HepG2 (cell line): Measurements from ENCODE around the gene NCAPD2. TPM values are rescaled to one million over a fixed set of nuclear protein-coding genes. Genes with fewer than 3 reads are reported as not detected.

Experiments used
- AGO2 ChIP-seq: fragments of 200-400 bp; formaldehyde crosslinking; optimal IDR thresholded peaks from 2 replicates; pipeline ENCODE3; 2017; ENCODE audit warnings: mild to moderate bottlenecking, low read depth, low read length, moderate library complexity
- CREBL2 ChIP-seq: sonication (generic); formaldehyde crosslinking; IDR thresholded peaks from 2 replicates; pipeline ENCODE4 v1.8.1; 2023; ENCODE audit warnings: missing genetic modification reagents, mild to moderate bottlenecking, borderline replicate concordance
- ELF4 ChIP-seq: sonication (generic); formaldehyde crosslinking; IDR thresholded peaks from 2 replicates; pipeline ENCODE4 v1.5.0; 2020; ENCODE audit warnings: missing genetic modification reagents, mild to moderate bottlenecking, moderate library complexity, borderline replicate concordance
- MTERF4 ChIP-seq: sonication (generic); formaldehyde crosslinking; IDR thresholded peaks from 2 replicates; pipeline ENCODE4 v1.8.0; 2023; ENCODE audit warnings: mild to moderate bottlenecking, missing genetic modification reagents
- ZFP82 ChIP-seq: sonication (generic); formaldehyde crosslinking; IDR thresholded peaks from 2 replicates; pipeline ENCODE4 v1.5.1; 2020; ENCODE audit warnings: mild to moderate bottlenecking, missing genetic modification reagents, borderline replicate concordance
- ZNF318 ChIP-seq: sonication (generic); formaldehyde crosslinking; IDR thresholded peaks from 2 replicates; pipeline ENCODE4 v1.4.0; 2020; ENCODE audit warnings: mild to moderate bottlenecking, missing genetic modification reagents
- ZNF329 ChIP-seq: sonication (generic); formaldehyde crosslinking; IDR thresholded peaks from 2 replicates; pipeline ENCODE4 v1.9.0; 2021; ENCODE audit warnings: low read depth, mild to moderate bottlenecking, missing genetic modification reagents
- ZNF737 ChIP-seq: sonication (generic); formaldehyde crosslinking; IDR thresholded peaks from 2 replicates; pipeline ENCODE4 v1.5.0; 2020; ENCODE audit warnings: missing genetic modification reagents, mild to moderate bottlenecking, borderline replicate concordance
- ZNF772 ChIP-seq: sonication (generic); formaldehyde crosslinking; IDR thresholded peaks from 2 replicates; pipeline ENCODE4 v1.5.0; 2020; ENCODE audit warnings: mild to moderate bottlenecking, missing genetic modification reagents
- ZNF775 ChIP-seq: sonication (generic); formaldehyde crosslinking; IDR thresholded peaks from 2 replicates; pipeline ENCODE4 v1.4.0; 2020; ENCODE audit warnings: missing genetic modification reagents, mild to moderate bottlenecking, moderate library complexity, borderline replicate concordance
- ZSCAN25 ChIP-seq: sonication (generic); formaldehyde crosslinking; IDR thresholded peaks from 2 replicates; pipeline ENCODE4 v1.8.0; 2022; ENCODE audit warnings: mild to moderate bottlenecking, missing genetic modification reagents
- polyA plus RNA-seq, 8 experiments: library from polyadenylated mRNA; depleted of rRNA in 3 of 8; stranded (reverse) in 7 of 8; unstranded in 1 of 8; fragments of >200 nt; fragmentation: Illumina TruSeq in 4 of 8; extraction: Trizol in 4 of 8; gene quantifications; 2 replicates each; pipeline versions ENCODE4 v1.2.1 to v1.2.3, GENCODE V29; 2011 to 2016; ENCODE audit warnings: low read depth in 4 of 8, missing spikeins in 1 of 8, mixed read lengths in 1 of 8; ENCODE audit not compliant: insufficient read depth in 1 of 8
- total RNA-seq, 5 experiments: library from RNA; depleted of rRNA; stranded (reverse); fragments of >200 nt; fragmentation: Illumina TruSeq; extraction: Trizol; gene quantifications; 2 replicates each; pipeline ENCODE4 v1.2.3, GENCODE V29; 2016; ENCODE audit warnings: low read depth in 1 of 5
- TF ChIP-seq, protein P1 (sequence below): IDR thresholded peaks from 2 replicates; pipeline ENCODE4 v1.6.1; 2016; ENCODE audit warnings: control low read depth
- TF ChIP-seq, protein P2 (sequence below): IDR thresholded peaks from 2 replicates; pipeline ENCODE4 v1.4.0; 2020; ENCODE audit warnings: mild to moderate bottlenecking, missing genetic modification reagents

NCAPD2 gene
- total and polyA plus RNA-seq, 2 of the 13 experiments (the other 11 are each of a cell fraction or from before 2014, with no cell fraction given), result 51.1 to 65.6 TPM

- TF ChIP-seq AGO2 (peak; percentile 31), ZNF775 (no peak), ELF4 (0 out of 2 replicates have a peak, but pooled peaks have one; percentile 65), MTERF4 (CRISPR knock-in tag) (no peak; the same call in 1 of the 2 replicates), ZNF772 (peak; percentile 37; the same call in 1 of the 2 replicates), ZSCAN25 (CRISPR knock-in tag) (no peak; the same call in 1 of the 2 replicates), ZNF318 (CRISPR knock-in tag) (no peak), ZFP82 (CRISPR knock-in tag) (peak; percentile 91), CREBL2 (CRISPR knock-in tag) (no peak), ZNF737 (CRISPR knock-in tag) (no peak), ZNF329 (CRISPR knock-in tag) (peak; percentile 27)
- TF ChIP-seq, protein P1, sequence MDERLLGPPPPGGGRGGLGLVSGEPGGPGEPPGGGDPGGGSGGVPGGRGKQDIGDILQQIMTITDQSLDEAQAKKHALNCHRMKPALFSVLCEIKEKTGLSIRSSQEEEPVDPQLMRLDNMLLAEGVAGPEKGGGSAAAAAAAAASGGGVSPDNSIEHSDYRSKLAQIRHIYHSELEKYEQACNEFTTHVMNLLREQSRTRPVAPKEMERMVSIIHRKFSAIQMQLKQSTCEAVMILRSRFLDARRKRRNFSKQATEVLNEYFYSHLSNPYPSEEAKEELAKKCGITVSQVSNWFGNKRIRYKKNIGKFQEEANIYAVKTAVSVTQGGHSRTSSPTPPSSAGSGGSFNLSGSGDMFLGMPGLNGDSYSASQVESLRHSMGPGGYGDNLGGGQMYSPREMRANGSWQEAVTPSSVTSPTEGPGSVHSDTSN, result no peak
- TF ChIP-seq, protein P2, sequence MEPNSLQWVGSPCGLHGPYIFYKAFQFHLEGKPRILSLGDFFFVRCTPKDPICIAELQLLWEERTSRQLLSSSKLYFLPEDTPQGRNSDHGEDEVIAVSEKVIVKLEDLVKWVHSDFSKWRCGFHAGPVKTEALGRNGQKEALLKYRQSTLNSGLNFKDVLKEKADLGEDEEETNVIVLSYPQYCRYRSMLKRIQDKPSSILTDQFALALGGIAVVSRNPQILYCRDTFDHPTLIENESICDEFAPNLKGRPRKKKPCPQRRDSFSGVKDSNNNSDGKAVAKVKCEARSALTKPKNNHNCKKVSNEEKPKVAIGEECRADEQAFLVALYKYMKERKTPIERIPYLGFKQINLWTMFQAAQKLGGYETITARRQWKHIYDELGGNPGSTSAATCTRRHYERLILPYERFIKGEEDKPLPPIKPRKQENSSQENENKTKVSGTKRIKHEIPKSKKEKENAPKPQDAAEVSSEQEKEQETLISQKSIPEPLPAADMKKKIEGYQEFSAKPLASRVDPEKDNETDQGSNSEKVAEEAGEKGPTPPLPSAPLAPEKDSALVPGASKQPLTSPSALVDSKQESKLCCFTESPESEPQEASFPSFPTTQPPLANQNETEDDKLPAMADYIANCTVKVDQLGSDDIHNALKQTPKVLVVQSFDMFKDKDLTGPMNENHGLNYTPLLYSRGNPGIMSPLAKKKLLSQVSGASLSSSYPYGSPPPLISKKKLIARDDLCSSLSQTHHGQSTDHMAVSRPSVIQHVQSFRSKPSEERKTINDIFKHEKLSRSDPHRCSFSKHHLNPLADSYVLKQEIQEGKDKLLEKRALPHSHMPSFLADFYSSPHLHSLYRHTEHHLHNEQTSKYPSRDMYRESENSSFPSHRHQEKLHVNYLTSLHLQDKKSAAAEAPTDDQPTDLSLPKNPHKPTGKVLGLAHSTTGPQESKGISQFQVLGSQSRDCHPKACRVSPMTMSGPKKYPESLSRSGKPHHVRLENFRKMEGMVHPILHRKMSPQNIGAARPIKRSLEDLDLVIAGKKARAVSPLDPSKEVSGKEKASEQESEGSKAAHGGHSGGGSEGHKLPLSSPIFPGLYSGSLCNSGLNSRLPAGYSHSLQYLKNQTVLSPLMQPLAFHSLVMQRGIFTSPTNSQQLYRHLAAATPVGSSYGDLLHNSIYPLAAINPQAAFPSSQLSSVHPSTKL (CRISPR knock-in tag), result no peak; the same call in 1 of the 2 replicates
Measured at GRCh38 chr12:6533923-6534694, 40.2 kb downstream of the NCAPD2 start, which contains the start of gene GAPDH (continued).
